HL-60 (cell line): ENCODE results near the gene PRDM15.

Experiments
- DNase-seq, 2 experiments: peaks; one replicate each; pipeline ENCODE4 v3.0.0-alpha.2; 2010 to 2020; ENCODE audit warnings: low read depth in 1 of 2, low spot score in 1 of 2
- H3K27ac ChIP-seq: fragments of 250-450 bp; sonication (Bioruptor Pico); replicated peaks from 2 replicates; pipeline ENCODE4 v1.5.1; 2020; ENCODE audit warnings: mild to moderate bottlenecking, moderate library complexity
- H3K27me3 ChIP-seq: fragments of 250-450 bp; sonication (Bioruptor Pico); 2 replicates; pipeline ENCODE4 v1.5.1; 2021; ENCODE audit warnings: mild to moderate bottlenecking, moderate library complexity; ENCODE audit not compliant: insufficient read depth, poor library complexity, severe bottlenecking
- H3K4me3 ChIP-seq: replicated peaks from 2 replicates; pipeline ENCODE4 v1.5.1; 2011; ENCODE audit warnings: mild to moderate bottlenecking, control low read depth, low read length; ENCODE audit not compliant: insufficient read depth
- GABPA ChIP-seq: IDR thresholded peaks from 2 replicates; pipeline ENCODE4 v1.6.1; 2012; ENCODE audit warnings: low read depth
- POLR2AphosphoS5 ChIP-seq: IDR thresholded peaks from 2 replicates; pipeline ENCODE4 v1.6.1; 2012; ENCODE audit warnings: low read depth
- SPI1 ChIP-seq: IDR thresholded peaks from 2 replicates; pipeline ENCODE4 v1.6.1; 2012; ENCODE audit warnings: low read depth, mild to moderate bottlenecking, borderline replicate concordance
- TF ChIP-seq, protein P1 (sequence below): IDR thresholded peaks from one replicate; pipeline ENCODE4 v1.5.1; 2011; ENCODE audit warnings: low read length, control low read depth, inconsistent platforms; ENCODE audit not compliant: insufficient read depth
- TF ChIP-seq, protein P2 (sequence below): IDR thresholded peaks from 2 replicates; pipeline ENCODE4 v1.6.1; 2012; ENCODE audit warnings: low read depth; ENCODE audit not compliant: insufficient replicate concordance

Gene PRDM15

DNA sequence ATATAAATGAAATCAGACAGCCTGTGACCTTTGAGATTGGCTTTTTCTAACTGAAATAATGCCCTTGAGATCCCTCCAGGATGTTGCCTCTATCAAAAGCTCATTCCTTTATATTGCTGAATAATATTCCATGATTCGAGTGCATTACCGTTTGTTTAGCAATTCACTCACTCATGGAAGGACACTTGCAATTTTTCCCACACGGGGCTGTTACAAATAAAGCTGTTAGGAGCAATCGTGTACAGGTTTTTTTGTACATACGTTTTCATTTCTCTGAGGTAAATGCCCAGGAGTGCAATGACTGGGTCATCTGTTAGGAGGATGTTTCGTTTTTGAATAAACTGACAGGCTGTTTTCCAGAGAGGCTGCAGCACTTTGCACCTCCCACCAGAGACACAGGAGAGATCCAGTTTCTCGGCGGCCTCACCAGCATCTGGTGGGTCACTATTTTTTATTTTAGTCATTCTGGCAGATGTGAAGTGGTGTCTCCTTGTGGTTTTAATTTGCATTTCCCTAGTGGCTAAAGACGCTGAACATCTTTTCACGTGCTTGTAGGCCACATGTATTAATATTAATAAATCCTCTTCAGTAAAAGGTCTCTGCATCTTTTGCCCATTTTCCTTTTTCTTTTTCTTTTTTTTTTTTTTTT, 11.0 kb downstream of the PRDM15 start:
- no peak for DNase-seq
- no peak for TF ChIP-seq POLR2AphosphoS5
- TF ChIP-seq, protein P1, sequence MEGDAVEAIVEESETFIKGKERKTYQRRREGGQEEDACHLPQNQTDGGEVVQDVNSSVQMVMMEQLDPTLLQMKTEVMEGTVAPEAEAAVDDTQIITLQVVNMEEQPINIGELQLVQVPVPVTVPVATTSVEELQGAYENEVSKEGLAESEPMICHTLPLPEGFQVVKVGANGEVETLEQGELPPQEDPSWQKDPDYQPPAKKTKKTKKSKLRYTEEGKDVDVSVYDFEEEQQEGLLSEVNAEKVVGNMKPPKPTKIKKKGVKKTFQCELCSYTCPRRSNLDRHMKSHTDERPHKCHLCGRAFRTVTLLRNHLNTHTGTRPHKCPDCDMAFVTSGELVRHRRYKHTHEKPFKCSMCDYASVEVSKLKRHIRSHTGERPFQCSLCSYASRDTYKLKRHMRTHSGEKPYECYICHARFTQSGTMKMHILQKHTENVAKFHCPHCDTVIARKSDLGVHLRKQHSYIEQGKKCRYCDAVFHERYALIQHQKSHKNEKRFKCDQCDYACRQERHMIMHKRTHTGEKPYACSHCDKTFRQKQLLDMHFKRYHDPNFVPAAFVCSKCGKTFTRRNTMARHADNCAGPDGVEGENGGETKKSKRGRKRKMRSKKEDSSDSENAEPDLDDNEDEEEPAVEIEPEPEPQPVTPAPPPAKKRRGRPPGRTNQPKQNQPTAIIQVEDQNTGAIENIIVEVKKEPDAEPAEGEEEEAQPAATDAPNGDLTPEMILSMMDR, result no peak
- TF ChIP-seq, protein P2, sequence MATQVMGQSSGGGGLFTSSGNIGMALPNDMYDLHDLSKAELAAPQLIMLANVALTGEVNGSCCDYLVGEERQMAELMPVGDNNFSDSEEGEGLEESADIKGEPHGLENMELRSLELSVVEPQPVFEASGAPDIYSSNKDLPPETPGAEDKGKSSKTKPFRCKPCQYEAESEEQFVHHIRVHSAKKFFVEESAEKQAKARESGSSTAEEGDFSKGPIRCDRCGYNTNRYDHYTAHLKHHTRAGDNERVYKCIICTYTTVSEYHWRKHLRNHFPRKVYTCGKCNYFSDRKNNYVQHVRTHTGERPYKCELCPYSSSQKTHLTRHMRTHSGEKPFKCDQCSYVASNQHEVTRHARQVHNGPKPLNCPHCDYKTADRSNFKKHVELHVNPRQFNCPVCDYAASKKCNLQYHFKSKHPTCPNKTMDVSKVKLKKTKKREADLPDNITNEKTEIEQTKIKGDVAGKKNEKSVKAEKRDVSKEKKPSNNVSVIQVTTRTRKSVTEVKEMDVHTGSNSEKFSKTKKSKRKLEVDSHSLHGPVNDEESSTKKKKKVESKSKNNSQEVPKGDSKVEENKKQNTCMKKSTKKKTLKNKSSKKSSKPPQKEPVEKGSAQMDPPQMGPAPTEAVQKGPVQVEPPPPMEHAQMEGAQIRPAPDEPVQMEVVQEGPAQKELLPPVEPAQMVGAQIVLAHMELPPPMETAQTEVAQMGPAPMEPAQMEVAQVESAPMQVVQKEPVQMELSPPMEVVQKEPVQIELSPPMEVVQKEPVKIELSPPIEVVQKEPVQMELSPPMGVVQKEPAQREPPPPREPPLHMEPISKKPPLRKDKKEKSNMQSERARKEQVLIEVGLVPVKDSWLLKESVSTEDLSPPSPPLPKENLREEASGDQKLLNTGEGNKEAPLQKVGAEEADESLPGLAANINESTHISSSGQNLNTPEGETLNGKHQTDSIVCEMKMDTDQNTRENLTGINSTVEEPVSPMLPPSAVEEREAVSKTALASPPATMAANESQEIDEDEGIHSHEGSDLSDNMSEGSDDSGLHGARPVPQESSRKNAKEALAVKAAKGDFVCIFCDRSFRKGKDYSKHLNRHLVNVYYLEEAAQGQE, result no peak
- TF ChIP-seq GABPA, result no peak
- TF ChIP-seq SPI1, result no peak
- H3K27me3 ChIP-seq, result no peaks in the 10 kb centered on the region
- H3K4me3 ChIP-seq, result no peak overlapping the region
- H3K27ac ChIP-seq, result no peak overlapping the region

DNA sequence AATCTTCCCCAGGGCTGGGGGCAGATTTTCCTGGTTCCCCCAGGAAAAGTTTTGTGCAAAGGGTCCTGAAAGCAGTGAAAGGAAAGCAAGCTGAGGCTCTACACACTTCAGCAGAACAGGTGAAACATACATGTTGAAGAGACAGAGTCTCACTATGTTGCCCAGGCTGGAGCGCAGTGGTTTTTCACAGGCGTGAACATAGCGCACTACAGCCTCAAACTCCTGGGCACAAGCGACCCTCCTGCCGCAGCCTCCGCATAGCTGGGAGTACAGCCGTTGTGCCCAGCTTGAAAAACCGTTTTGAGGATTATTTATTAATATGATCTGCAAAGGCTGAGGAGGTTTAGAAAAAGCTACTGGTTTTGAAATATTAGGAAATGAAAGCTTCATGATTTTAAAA, 11.8 kb downstream of the PRDM15 start:
- Histone ChIP-seq H3K27me3 (no peaks in the 10 kb centered on the region), H3K27ac (no peak overlapping the region), H3K4me3 (no peak overlapping the region)
- DNase-seq, result no peak
- TF ChIP-seq SPI1, result no peak
- TF ChIP-seq GABPA, result no peak
- TF ChIP-seq POLR2AphosphoS5, result no peak
- TF ChIP-seq, protein P2, result no peak
- TF ChIP-seq, protein P1, result no peak

DNA sequence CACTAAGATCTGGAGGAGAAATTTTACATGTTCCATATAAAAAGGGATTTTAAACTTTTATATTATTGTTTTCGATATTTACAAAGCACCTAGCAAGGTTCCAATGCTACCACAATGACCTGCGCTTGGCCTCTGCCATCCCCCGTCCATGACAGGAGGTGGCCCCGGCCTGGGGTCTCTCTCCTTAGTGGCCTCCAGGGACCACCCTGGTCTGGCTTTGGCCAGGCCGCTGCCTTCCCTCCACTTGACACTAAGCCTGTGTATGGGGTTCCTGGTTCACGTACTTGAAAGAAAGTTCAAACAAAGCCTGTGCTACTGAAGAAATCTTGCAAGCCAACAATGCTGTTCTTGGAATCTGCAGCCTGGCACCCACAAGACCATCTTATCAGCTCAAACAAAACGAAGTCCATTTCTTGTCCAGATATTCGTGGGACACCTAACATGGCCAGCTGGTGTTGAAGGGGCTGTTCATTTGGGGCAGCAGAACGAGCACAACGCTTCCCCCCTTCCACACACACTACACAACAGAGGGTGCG, 12.8 kb downstream of the PRDM15 start:
- TF ChIP-seq SPI1 (no peak), POLR2AphosphoS5 (no peak), GABPA (no peak)
- TF ChIP-seq, protein P1, result no peak
- TF ChIP-seq, protein P2, result no peak
- Histone ChIP-seq H3K27ac (no peak overlapping the region), H3K4me3 (no peak overlapping the region), H3K27me3 (no peaks in the 10 kb centered on the region)
- no peak for DNase-seq
